GM12878 (cell line): Measurements from ENCODE around the gene CDC14B. TPM values are rescaled to one million over a fixed set of nuclear protein-coding genes. Genes with fewer than 3 reads are reported as not detected.
A peak's percentile ranks its signal among the peaks of the same experiment; 100 is the strongest.

Experiments used
- ATAC-seq: fragments of 200-7000 bp; cut with Tn5 transposase; 3 replicates; pipeline ENCODE4 v1.9.1; 2020; ENCODE audit warnings: mild to moderate bottlenecking, moderate library complexity
- Bru-seq: library from RNA; stranded (reverse); fragments of 400-500 nt; gene quantifications from one replicate; lab custom pipeline; 2021; lab: Mats Ljungman, UMichigan
- BruChase-seq, 2 experiments: library from RNA; stranded (reverse); fragments of 400-500 nt; gene quantifications; one replicate each; lab custom pipeline; 2021; lab: Mats Ljungman, UMichigan
- BruUV-seq: library from RNA; stranded (reverse); fragments of 400-500 nt; replicated peaks from 2 replicates; lab custom pipeline; 2021; lab: Mats Ljungman, UMichigan
- CTCF ChIA-PET: fragments of 300-600 bp; sonication (Branson Sonifier 250); formaldehyde crosslinking; extraction: SDS; loops from one replicate; lab custom pipeline; 2021; ENCODE audit warnings: inconsistent platforms; lab: Yijun Ruan, JAX
- POLR2A ChIA-PET: fragments of 350-600 bp; formaldehyde crosslinking; extraction: SDS; loops from one replicate; lab custom pipeline; 2021; ENCODE audit warnings: inconsistent platforms; lab: Charles Lee
- RAD21 ChIA-PET: fragments of 300-600 bp; sonication (Branson Sonifier 250); formaldehyde crosslinking; loops from one replicate; lab custom pipeline; 2023; ENCODE audit warnings: antibody characterized with exemption; ENCODE audit not compliant: unreplicated experiment; lab: Charles Lee
- SMC1A ChIA-PET: fragments of 300-600 bp; sonication (Branson Sonifier 250); formaldehyde crosslinking; loops from one replicate; lab custom pipeline; 2023; ENCODE audit not compliant: unreplicated experiment, uncharacterized antibody; lab: Charles Lee
- DNase-seq: peaks from one replicate; pipeline ENCODE4 v3.0.0-alpha.2; 2011; ENCODE audit warnings: low read depth, low spot score
- FAIRE-seq: peaks from 3 replicates; lab custom pipeline; 2011; peaks lifted over from hg19 to GRCh38; lab: Jason Lieb, UNC
- H2AFZ ChIP-seq: 2 replicates; pipeline ENCODE4 v1.6.0; 2011; ENCODE audit warnings: low read depth, low read length, control low read depth; ENCODE audit not compliant: control insufficient read depth
- H3K27ac ChIP-seq: 2 replicates; pipeline ENCODE4 v1.5.1; 2011; ENCODE audit warnings: control low read depth; ENCODE audit not compliant: control insufficient read depth, insufficient read depth
- H3K27me3 ChIP-seq, 2 experiments: replicated peaks in 1 of 2; 2 replicates each; pipeline versions ENCODE4 v1.6.0 to v1.6.1; 2011; ENCODE audit warnings: low read length in 1 of 2; ENCODE audit not compliant: control insufficient read depth in 2 of 2, insufficient read depth in 2 of 2
- H3K36me3 ChIP-seq, 2 experiments: 2 replicates each; pipeline ENCODE4 v1.5.1; 2011; ENCODE audit warnings: low read length in 1 of 2; ENCODE audit not compliant: control insufficient read depth in 2 of 2, insufficient read depth in 2 of 2
- H3K4me1 ChIP-seq: 2 replicates; pipeline ENCODE4 v1.6.1; 2011; ENCODE audit warnings: mild to moderate bottlenecking, low read length, moderate library complexity, mixed read lengths; ENCODE audit not compliant: control insufficient read depth, insufficient read depth
- H3K4me2 ChIP-seq: 2 replicates; pipeline ENCODE4 v1.6.0; 2011; ENCODE audit warnings: control low read depth; ENCODE audit not compliant: control insufficient read depth, insufficient read depth
- H3K4me3 ChIP-seq: fragments of 200-600 bp; sonication (generic); 2 replicates; pipeline ENCODE4 v1.5.1; 2016
- H3K79me2 ChIP-seq: 2 replicates; pipeline ENCODE4 v1.6.0; 2011; ENCODE audit warnings: low read length; ENCODE audit not compliant: control insufficient read depth, insufficient read depth
- H3K9ac ChIP-seq: 2 replicates; pipeline ENCODE4 v1.8.0; 2011; ENCODE audit warnings: low read length, control low read depth, mixed read lengths; ENCODE audit not compliant: control insufficient read depth, insufficient read depth
- H3K9me3 ChIP-seq: replicated peaks from 3 replicates; pipeline ENCODE4 v1.5.1; 2011; ENCODE audit warnings: mild to moderate bottlenecking, low read length; ENCODE audit not compliant: control insufficient read depth, insufficient read depth
- H4K20me1 ChIP-seq: 2 replicates; pipeline ENCODE4 v1.6.0; 2011; ENCODE audit not compliant: control insufficient read depth, insufficient read depth
- ATF3 ChIP-seq: IDR thresholded peaks from 2 replicates; pipeline ENCODE4 v1.6.1; 2011; ENCODE audit warnings: low read depth, mild to moderate bottlenecking, low read length, moderate library complexity, borderline replicate concordance; ENCODE audit errors: extremely low read depth
- BMI1 ChIP-seq: fragments of 450-650 bp; IDR thresholded peaks from 2 replicates; pipeline ENCODE4 v1.6.1; 2016; ENCODE audit warnings: mild to moderate bottlenecking, moderate library complexity, borderline replicate concordance
- CREB1 ChIP-seq: IDR thresholded peaks from 2 replicates; pipeline ENCODE4 v1.6.1; 2012; ENCODE audit warnings: low read depth, mild to moderate bottlenecking, inconsistent platforms
- CREM ChIP-seq: IDR thresholded peaks from 2 replicates; pipeline ENCODE4 v1.6.1; 2014; ENCODE audit warnings: antibody characterized with exemption, low read depth
- CTCF ChIP-seq, 3 experiments: IDR thresholded peaks in 2 of 3; conservative IDR thresholded peaks in 1 of 3; 2 replicates each; pipeline ENCODE4 v1.5.1; 2011; ENCODE audit warnings: low read depth in 3 of 3, low read length in 3 of 3, mild to moderate bottlenecking in 3 of 3, control low read depth in 2 of 3, moderate library complexity in 2 of 3, inconsistent platforms in 1 of 3, mixed read lengths in 1 of 3; ENCODE audit not compliant: control insufficient read depth in 2 of 3, insufficient read depth in 1 of 3; ENCODE audit errors: extremely low read depth in 1 of 3
- EGR1 ChIP-seq, 2 experiments: IDR thresholded peaks; 1 replicate in 1 of 2; 2 replicates in 1 of 2; pipeline ENCODE4 v1.6.1; 2011 to 2012; ENCODE audit warnings: low read depth in 2 of 2, low read length in 2 of 2, borderline replicate concordance in 1 of 2, mild to moderate bottlenecking in 1 of 2, moderate library complexity in 1 of 2
- EZH2 ChIP-seq: IDR thresholded peaks from 2 replicates; pipeline ENCODE4 v1.6.1; 2012; ENCODE audit warnings: low read depth, mild to moderate bottlenecking, control low read depth, inconsistent platforms, low read length, borderline replicate concordance; ENCODE audit not compliant: control insufficient read depth
- HDAC2 ChIP-seq: fragments of 200-600 bp; sonication (generic); IDR thresholded peaks from 2 replicates; pipeline ENCODE4 v1.6.1; 2017
- KDM1A ChIP-seq: fragments of 200-600 bp; sonication (generic); IDR thresholded peaks from 2 replicates; pipeline ENCODE4 v1.6.1; 2016; ENCODE audit warnings: borderline replicate concordance
- NFYB ChIP-seq: IDR thresholded peaks from 2 replicates; pipeline ENCODE4 v1.6.1; 2011; ENCODE audit warnings: low read depth, mild to moderate bottlenecking, low read length, improper control_type of control experiment, moderate library complexity; ENCODE audit not compliant: insufficient read depth
- NR2C1 ChIP-seq: fragments of 450-650 bp; IDR thresholded peaks from 2 replicates; pipeline ENCODE4 v1.6.1; 2017; ENCODE audit warnings: antibody characterized with exemption, mild to moderate bottlenecking, moderate library complexity
- PAX5 ChIP-seq: IDR thresholded peaks from 2 replicates; pipeline ENCODE4 v1.6.1; 2011; ENCODE audit warnings: low read depth, low read length, borderline replicate concordance
- RAD51 ChIP-seq: fragments of 450-650 bp; IDR thresholded peaks from 2 replicates; pipeline ENCODE4 v1.6.1; 2016; ENCODE audit warnings: moderate library complexity, mild to moderate bottlenecking, inconsistent platforms
- RCOR1 ChIP-seq: conservative IDR thresholded peaks from 2 replicates; pipeline ENCODE4 v1.6.1; 2012; ENCODE audit warnings: low read depth, low read length, improper control_type of control experiment
- RUNX3 ChIP-seq: IDR thresholded peaks from 2 replicates; pipeline ENCODE4 v1.6.1; 2012; ENCODE audit warnings: low read length, inconsistent platforms
- WRNIP1 ChIP-seq: IDR thresholded peaks from 2 replicates; pipeline ENCODE4 v1.6.1; 2011; ENCODE audit warnings: low read depth, low read length, improper control_type of control experiment, borderline replicate concordance
- ZNF622 ChIP-seq: fragments of 450-650 bp; IDR thresholded peaks from 2 replicates; pipeline ENCODE4 v1.6.1; 2017; ENCODE audit warnings: mild to moderate bottlenecking, inconsistent platforms
- WGBS: methylation state at CpG from one replicate; pipeline ENCODE4 v1.1.6; 2016; ENCODE audit warnings: low lambda C conversion rate; ENCODE audit not compliant: insufficient replicate concordance, insufficient coverage; ENCODE audit errors: missing lambda C conversion rate; 5-methylcytosine and 5-hydroxymethylcytosine counted together
- in situ Hi-C: fragments of 300-500 bp; cut with MboI; formaldehyde crosslinking; loops from 9 replicates; pipeline ENCODE4 v1.14.3; 2018; ENCODE audit warnings: mixed read lengths
- intact Hi-C: fragments of 100-400 bp; cut with micrococcal nuclease; formaldehyde crosslinking; loops from one replicate; pipeline ENCODE4 v1.14.2; 2022; ENCODE audit not compliant: unreplicated experiment
- long read RNA-seq, 2 experiments: library from polyadenylated mRNA; unstranded; transcript quantifications; one replicate each; pipeline ENCODE4 v2.0.0, GENCODE V29; 2019 to 2020
- polyA minus RNA-seq, 3 experiments: library from RNA; depleted of rRNA, polyadenylated mRNA; stranded (reverse); fragments of >200 nt; gene quantifications; 2 replicates each; pipeline ENCODE4 v1.2.3, GENCODE V29; 2011
- polyA plus RNA-seq, 11 experiments: library from polyadenylated mRNA; depleted of rRNA in 4 of 11; unstranded in 6 of 11; stranded (reverse) in 5 of 11; fragments of >200 nt; fragmentation: Nextera tagmentation in 4 of 11; fragmentation: Illumina TruSeq in 1 of 11; extraction: Ambion mirVana in 4 of 11; extraction: Trizol in 1 of 11; gene quantifications; 1 replicate in 1 of 11; 2 replicates in 10 of 11; pipeline versions ENCODE4 v1.2.1 to v1.2.3, GENCODE V29; 2011 to 2016; ENCODE audit warnings: inconsistent platforms in 2 of 11, missing spikeins in 2 of 11, low read depth in 1 of 11
- total RNA-seq, 4 experiments: library from RNA; depleted of rRNA in 3 of 4; stranded (reverse); fragments of >200 nt in 3 of 4; fragmentation: Illumina TruSeq in 1 of 4; extraction: Trizol in 1 of 4; gene quantifications; 2 replicates each; pipeline versions ENCODE4 v1.2.1 to v1.2.3, GENCODE V29; 2013 to 2021

The CDC14B gene
- 29.4 and 35.9 TPM in 2 replicates for total RNA-seq (2013; cell fraction: nucleolus; rRNA removed)
- total RNA-seq (2014; rRNA removed), result 4.1 and 6.4 TPM in 2 replicates
- 5.1 and 5.9 TPM in 2 replicates for total RNA-seq (2014; rRNA removed; fragmentation: Illumina TruSeq; extraction: Trizol)
- 6.8 TPM in 2 replicates for total RNA-seq (2021)
- 0.10 TPM for polyA plus RNA-seq (2011; ENCODE audit: low read depth)
- polyA plus RNA-seq (2011; rRNA removed), result 6.0 TPM in 2 replicates
- polyA plus RNA-seq (2011; cell fraction: cytosol; rRNA removed), result 4.1 and 5.0 TPM in 2 replicates
- 5.7 and 6.2 TPM in 2 replicates for polyA plus RNA-seq (2011; cell fraction: nucleus; rRNA removed)
- 0.20 and 0.29 TPM in 2 replicates for polyA plus RNA-seq (2012)
- 6.9 and 7.9 TPM in 2 replicates for polyA plus RNA-seq (2014; fragmentation: Illumina TruSeq; extraction: Trizol)
- 1 to 10 TPM; 4.5 to 6.3 TPM for polyA plus RNA-seq (2014; fragmentation: Nextera tagmentation; extraction: Ambion mirVana)
- 3.7 and 4.7 TPM in 2 replicates for polyA plus RNA-seq (2014; rRNA removed)
- polyA plus RNA-seq (2016; fragmentation: Nextera tagmentation; extraction: Ambion mirVana), result 10 to 100 TPM in 1 of 2 experiments, 1 to 10 TPM in 1; 7.5 to 11.7 TPM
- 10.5 and 10.6 TPM in 2 replicates for polyA minus RNA-seq (2011; rRNA and poly(A)+ RNA removed)
- 1.9 and 2.7 TPM in 2 replicates for polyA minus RNA-seq (2011; cell fraction: cytosol; rRNA and poly(A)+ RNA removed)
- polyA minus RNA-seq (2011; cell fraction: nucleus; rRNA and poly(A)+ RNA removed), result 5.0 and 12.1 TPM in 2 replicates
- percentile 49 among the genes with signal in this experiment for Bru-seq, nascent RNA
- BruChase-seq, experiment 1, labeled RNA remaining after a 6-hour chase, result percentile 45 among the genes with signal in this experiment
- BruChase-seq, experiment 2, labeled RNA remaining after a 2-hour chase, result percentile 51 among the genes with signal in this experiment
- long read RNA-seq, experiment 1, result 0 reads
- long read RNA-seq, experiment 2, partial matches to known transcripts, result 2 of 24 reads
- long read RNA-seq, experiment 2, other reads (novel, unspliced or antisense), result 20 of 24 reads

- no peak for DNase-seq
- Histone ChIP-seq H3K27ac (no peak within 1 kb of the TSS), H2AFZ (no peak within 1 kb of the TSS; the same call in 1 of the 2 replicates), H3K36me3 (no peaks in the 10 kb centered on the region), H3K9me3 (no peaks in the 10 kb centered on the region; the same call in 2 of the 3 replicates), H3K4me3 (no peak within 1 kb of the TSS), H3K9ac (no peak within 1 kb of the TSS), H3K4me2 (no peak within 1 kb of the TSS), H4K20me1 (no peaks in the 10 kb centered on the region), H3K4me1 (no peaks in the 10 kb centered on the region), H3K79me2 (no peaks in the 10 kb centered on the region), H3K27me3 (peaks cover 0 to 17% of the 10 kb centered on the region in 2 experiments; a peak in 2 of 4 replicates)
- ChIA-PET POLR2A (no interaction called here), CTCF (interaction anchor here (1.0 kb wide), 1 partner anchor 47 kb away, joined by 3 read pairs; no protein-coding TSS in a partner anchor), RAD21 (no interaction called here), SMC1A (no interaction called here)
- BruUV-seq, result no TSS peak
- ATAC-seq, result peak; percentile 74
- intact Hi-C loops, result no loop called here
- in situ Hi-C loops, result no loop called here
- WGBS, result 8% methylated on average over 40 of the region's 66 CpGs
- no peak for FAIRE-seq
- TF ChIP-seq ATF3 (no peak), EZH2 (no peak), CTCF (IDR thresholded peaks at IDR 0.05 in 2 of 3, conservative IDR thresholded peaks at IDR 0.05 in 1 of 3; ENCODE audit: control insufficient read depth in 2 of 3, extremely low read depth in 1 of 3, insufficient read depth in 1 of 3, low read depth in 3 of 3, low read length in 3 of 3) (peak in 1 of 3 experiments; percentile 2; a peak in 1 of 6 replicates), HDAC2 (no peak), KDM1A (no peak), RAD51 (no peak), WRNIP1 (no peak), ZNF622 (no peak), CREM (peak; percentile 58), NR2C1 (no peak), EGR1 (IDR thresholded peaks at IDR 0.05; ENCODE audit: borderline replicate concordance in 1 of 2, low read depth in 2 of 2, low read length in 2 of 2) (peak in 1 of 2 experiments; percentile 7; a peak in 1 of 3 replicates), RUNX3 (no peak), NFYB (peak; percentile 56), PAX5 (no peak), CREB1 (peak; percentile 73), RCOR1 (no peak), BMI1 (no peak)
These were observed at the start of gene CDC14B for GRCh38 chr9:96619491-96620180. Gene CDC14B, minus strand, starts transcription at chr9:96619843. Its CDS starts 465 bp downstream, at chr9:96619378.
